Sigmoid colon (tissue), 3 donors: ENCODE data around the gene PUM1.

Source experiments
- POLR2A ChIP-seq, 2 donors: fragments of 450-650 bp; IDR thresholded peaks; one replicate each; pipeline ENCODE4 v1.6.1; 2016; ENCODE audit warnings: antibody characterized with exemption in 2 of 2, mild to moderate bottlenecking in 2 of 2, moderate library complexity in 2 of 2
- TF ChIP-seq, protein P1 (sequence below), 4 experiments: fragments of 450-650 bp in 3 of 4; fragments of 200-600 bp in 1 of 4; IDR thresholded peaks; one replicate each; pipeline ENCODE4 v1.5.1; 2016 to 2019; ENCODE audit warnings: antibody characterized with exemption in 4 of 4, mild to moderate bottlenecking in 3 of 4, moderate library complexity in 2 of 4

DNA sequence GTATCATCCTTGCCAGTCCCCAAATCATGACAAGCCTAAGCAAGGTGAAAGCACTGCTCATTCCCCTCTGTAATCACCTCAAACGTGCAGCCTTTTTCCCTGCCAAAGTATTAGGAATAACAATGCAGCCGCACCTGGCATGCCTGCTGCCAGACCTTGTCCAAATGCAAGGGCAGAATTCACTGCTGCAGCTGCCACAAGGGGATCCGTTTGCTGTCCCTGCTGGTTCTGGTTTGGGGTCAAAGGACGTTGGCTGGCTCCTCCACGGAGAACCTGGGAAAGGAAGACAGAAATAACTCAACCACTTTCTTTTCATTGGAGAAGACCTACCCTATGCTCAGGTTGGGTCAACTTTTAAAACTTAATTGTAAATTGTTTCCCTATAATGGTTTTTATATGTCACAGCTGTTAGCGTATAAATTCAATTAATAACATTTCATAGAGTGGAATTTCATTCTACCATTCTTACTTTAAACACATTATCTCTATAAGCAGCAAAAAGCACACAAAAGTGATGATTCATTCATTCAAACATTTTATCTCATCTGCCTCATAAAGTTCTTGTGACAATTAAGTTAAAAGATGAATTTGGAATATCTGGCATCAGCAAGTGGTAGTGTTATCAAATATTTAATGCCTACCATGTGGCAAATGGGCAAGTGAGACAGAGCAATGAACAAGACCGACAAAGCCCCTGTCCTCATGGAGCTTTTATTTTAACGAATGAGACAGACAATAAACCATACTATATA is 97.1 kb downstream of the PUM1 start:
- TF ChIP-seq, protein P1, sequence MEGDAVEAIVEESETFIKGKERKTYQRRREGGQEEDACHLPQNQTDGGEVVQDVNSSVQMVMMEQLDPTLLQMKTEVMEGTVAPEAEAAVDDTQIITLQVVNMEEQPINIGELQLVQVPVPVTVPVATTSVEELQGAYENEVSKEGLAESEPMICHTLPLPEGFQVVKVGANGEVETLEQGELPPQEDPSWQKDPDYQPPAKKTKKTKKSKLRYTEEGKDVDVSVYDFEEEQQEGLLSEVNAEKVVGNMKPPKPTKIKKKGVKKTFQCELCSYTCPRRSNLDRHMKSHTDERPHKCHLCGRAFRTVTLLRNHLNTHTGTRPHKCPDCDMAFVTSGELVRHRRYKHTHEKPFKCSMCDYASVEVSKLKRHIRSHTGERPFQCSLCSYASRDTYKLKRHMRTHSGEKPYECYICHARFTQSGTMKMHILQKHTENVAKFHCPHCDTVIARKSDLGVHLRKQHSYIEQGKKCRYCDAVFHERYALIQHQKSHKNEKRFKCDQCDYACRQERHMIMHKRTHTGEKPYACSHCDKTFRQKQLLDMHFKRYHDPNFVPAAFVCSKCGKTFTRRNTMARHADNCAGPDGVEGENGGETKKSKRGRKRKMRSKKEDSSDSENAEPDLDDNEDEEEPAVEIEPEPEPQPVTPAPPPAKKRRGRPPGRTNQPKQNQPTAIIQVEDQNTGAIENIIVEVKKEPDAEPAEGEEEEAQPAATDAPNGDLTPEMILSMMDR (IDR thresholded peaks at IDR 0.05), result no peak
- TF ChIP-seq POLR2A (IDR thresholded peaks at IDR 0.05), result no peak
